AG09309 (cell line): ENCODE data around the gene WWC1.

Experiments used
- DNase-seq: peaks from one replicate; pipeline ENCODE4 v3.0.0-alpha.2; 2010; ENCODE audit warnings: low read depth
- H3K4me3 ChIP-seq: 2 replicates; pipeline ENCODE4 v1.5.1; 2011; ENCODE audit warnings: mild to moderate bottlenecking, low read depth, low read length, moderate library complexity; ENCODE audit not compliant: control insufficient read depth
- CTCF ChIP-seq: IDR thresholded peaks from 2 replicates; pipeline ENCODE4 v1.5.1; 2011; ENCODE audit warnings: mild to moderate bottlenecking, low read depth, low read length, inconsistent platforms; ENCODE audit not compliant: insufficient read depth, control insufficient read depth; ENCODE audit errors: missing control alignments

Gene WWC1

GRCh38 chr5:168291342-168291963 lies at the start of gene WWC1:
TSS of gene WWC1 (plus strand) at chr5:168291645. CDS start at chr5:168292153, 508 bp downstream.
- no peak for DNase-seq
- H3K4me3 ChIP-seq = peak within 1 kb of the TSS; percentile 42
- TF ChIP-seq CTCF = no peak

GRCh38 chr5:168244838-168245559 lies 46.4 kb upstream of the WWC1 start:
- TF ChIP-seq CTCF = no peak
- no peak overlapping the region for H3K4me3 ChIP-seq
- DNase-seq = no peak

DNA sequence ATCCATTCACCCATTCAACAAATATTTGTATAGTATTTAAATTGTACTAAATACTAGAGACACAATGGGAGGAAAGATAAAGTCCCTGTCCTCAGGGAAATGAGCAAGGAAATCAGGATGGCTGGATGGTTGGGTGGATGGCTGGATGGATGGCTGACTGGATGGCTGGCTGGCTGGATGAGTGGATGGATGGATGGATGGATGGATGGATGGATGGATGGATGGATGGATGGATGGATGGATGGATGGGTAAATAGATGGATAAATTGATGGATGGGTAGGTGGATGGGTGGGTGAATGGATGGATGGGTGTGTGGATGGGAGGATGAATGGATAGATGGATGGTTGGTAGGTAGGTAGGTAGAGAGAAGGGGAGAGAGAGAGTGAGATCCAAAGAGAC lies 41.5 kb upstream of the WWC1 start:
- no peak overlapping the region for H3K4me3 ChIP-seq
- no peak for DNase-seq
- TF ChIP-seq CTCF = no peak

GRCh38 chr5:168251259-168251658 lies 40.2 kb upstream of the WWC1 start:
- H3K4me3 ChIP-seq = no peak overlapping the region
- DNase-seq = no peak
- TF ChIP-seq CTCF = no peak

DNA sequence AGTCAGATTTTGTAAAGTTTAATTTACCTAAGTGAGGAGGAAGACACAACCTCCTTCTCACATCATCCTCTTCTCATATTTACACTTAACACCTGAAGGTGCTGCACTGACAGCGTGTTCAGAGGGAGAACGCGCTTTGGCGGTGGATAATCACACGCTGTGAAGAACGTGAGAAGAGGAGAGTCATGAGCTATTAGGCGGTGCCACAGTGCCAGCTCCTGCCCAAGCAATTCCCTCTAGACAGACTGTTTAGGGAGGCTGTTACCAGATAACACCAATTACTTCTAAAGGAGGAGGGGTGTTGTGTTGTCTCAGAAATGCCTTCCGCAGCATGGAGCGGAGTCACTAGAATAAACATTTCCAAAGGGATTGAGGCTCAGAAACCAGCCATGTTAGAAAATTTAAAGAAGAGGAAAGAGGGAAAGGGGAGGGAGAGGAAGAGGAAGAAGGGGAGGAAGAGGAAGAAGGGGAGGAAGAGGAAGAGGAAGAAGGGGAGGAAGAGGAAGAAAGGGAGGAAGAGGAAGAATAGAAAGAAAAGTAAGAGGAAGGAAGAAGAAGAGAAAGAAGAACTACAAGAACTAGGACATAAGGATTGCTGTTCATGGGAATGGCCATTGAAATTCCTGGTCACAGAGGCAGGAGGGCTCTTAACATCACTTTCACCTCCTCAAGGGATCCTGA lies 37.3 kb upstream of the WWC1 start:
- no peak for DNase-seq
- no peak for TF ChIP-seq CTCF
- H3K4me3 ChIP-seq = no peak overlapping the region

DNA sequence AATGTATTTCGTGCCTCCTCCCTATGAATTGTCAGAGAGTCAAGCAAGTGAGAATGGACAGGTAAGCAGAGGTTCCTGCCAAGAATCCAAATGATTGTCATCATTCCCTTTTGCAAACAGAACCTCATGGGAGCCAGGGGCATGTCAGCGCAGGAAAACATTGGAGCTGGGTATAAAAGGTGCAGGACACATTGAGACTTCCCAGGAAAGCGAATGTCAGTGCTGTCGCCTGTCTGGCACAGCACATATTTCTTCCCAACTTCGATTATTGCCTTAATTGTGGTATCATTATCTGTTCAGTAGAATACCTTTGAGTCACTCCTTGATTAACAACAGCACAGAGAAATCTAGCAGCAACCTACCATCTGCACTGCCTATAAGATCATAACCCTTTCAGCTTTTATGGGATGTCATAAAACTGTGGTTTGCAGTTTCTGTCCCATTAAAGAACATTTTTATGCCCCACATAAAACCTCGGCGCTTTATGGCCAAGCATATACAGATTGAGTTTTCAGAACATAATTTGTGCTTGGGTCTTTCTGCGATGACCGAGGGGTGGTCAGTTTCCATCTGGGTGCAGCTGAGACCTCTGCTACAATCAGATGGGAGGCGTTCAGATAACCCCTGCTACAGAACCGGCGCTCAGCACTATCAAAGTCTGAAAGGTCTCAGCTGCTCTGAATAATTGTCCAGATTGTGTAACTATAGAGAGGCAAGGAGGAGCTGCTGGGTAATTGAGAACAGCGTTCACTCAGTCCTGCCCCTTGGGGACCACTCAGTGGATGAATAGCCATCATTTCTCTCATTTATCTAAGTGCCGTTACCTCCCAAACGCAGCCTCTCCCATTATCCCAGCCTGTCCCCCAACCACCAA lies 30.9 kb upstream of the WWC1 start:
- no peak overlapping the region for H3K4me3 ChIP-seq
- DNase-seq = no peak
- TF ChIP-seq CTCF = no peak
